Stimulated activated CD8-positive, alpha-beta memory T cell treated with anti-CD3 and anti-CD28 coated beads, Interleukin-15, amount 100 ng/mL, for 1 hour (primary cell): ENCODE data around the gene PACSIN2.

ENCODE experiments used
- DNase-seq: peaks from one replicate; pipeline ENCODE4 v3.0.0-alpha.2; 2020; ENCODE audit warnings: low read depth

The PACSIN2 gene

DNA sequence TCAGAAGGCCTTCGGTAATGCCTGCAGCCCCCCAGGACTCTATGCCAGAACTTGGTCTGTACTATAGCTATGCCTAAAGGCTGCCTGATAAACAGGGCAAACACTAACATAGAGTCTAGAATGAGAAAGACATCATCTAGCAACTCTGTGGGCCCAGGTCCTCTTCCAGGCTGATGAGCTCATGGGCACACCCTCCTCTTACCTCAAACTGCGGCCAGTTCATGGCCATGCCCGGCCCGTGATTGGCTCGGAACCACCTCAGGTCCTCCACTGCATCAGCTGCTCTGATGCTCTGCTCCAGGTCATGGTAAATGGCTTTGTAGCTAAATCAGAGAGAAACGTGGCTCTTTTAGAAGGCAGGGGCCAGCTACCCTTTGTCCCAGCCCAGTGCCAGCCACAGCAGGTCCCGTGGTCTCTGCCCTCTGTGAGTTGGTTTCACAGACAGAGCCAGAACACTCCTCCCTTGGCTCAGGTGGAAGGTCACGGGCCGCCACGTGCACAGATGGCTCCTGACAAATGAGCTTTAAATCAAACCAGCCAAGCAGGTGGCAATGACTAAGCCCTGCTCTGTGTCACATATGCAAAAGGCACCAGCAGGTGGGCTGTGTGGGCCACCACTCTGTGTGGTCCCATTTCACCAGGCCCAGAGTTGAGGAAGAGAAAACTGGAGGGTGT is 132.8 kb downstream of the PACSIN2 start:
- DNase-seq, result no peak

DNA sequence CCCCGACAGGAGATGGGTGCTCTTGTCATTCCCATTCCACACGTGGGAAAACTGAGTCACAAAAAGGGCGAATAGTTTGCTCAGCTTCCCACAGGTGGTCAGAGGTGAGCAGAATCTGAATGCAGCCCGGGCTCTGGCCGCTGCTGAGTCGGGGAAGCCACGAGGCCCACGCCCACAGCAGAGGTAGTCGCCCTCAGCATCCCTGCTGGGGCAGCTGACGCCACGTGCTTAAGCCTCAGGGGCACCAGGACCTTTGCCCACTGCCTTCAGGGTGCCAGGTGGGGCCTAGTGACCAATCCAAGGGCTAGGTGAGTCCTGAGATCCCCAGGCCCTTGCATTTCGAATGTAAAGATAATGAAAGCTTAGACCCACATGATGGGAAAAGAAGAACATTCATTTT is 133.7 kb downstream of the PACSIN2 start:
- no peak for DNase-seq

DNA sequence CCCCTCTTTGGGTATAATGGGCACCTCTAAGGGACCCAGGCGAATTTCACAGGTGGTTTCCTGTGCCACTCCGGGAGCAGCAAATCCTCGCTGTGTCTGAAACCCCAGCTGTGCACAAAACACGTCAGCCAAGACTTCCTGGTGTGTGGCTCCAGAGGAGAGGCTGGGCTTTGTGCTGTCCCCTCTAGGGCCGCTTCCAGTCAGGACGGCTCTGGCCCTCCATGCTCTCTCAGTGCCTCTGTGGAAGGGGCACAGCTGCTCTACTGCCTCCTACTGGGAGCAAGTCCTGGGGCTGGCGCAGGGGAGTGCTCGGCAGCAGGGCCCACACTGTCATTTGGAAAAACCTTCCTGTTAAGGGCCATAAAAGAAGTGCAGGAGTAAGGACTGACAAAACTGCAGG is 134.1 kb downstream of the PACSIN2 start:
- DNase-seq, result no peak

DNA sequence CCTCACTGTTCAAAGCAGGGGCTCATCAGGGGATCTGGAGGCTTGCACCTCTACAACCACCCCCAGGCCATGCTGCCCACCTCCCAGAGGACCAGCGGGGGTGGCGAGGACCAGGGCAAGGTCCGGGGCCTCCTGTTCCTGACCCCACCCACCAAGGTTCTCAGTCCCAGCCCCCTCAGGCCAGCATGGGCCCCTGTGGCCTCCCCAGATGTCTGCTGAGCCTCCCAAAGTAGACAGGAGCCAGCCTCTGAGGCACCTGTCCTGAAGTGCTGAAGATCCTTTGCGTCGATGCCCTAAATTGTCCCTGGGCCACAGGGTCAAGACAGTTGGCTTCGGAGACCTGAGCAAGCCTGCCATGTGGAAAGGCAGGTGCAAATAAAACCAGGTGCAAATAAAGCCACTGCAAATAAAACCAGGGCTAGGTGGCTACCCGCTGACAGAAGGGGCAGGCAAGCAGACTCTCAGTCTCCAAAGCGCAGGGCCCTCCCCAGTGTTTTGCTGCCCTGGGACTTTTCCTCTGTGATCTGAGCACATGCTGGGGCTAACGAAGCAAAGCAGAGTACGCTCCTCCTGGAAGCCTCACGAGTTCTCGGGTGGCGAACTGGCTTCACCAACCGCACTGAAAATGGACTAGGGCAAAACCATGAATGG is 135.5 kb downstream of the PACSIN2 start:
- DNase-seq, result no peak

DNA sequence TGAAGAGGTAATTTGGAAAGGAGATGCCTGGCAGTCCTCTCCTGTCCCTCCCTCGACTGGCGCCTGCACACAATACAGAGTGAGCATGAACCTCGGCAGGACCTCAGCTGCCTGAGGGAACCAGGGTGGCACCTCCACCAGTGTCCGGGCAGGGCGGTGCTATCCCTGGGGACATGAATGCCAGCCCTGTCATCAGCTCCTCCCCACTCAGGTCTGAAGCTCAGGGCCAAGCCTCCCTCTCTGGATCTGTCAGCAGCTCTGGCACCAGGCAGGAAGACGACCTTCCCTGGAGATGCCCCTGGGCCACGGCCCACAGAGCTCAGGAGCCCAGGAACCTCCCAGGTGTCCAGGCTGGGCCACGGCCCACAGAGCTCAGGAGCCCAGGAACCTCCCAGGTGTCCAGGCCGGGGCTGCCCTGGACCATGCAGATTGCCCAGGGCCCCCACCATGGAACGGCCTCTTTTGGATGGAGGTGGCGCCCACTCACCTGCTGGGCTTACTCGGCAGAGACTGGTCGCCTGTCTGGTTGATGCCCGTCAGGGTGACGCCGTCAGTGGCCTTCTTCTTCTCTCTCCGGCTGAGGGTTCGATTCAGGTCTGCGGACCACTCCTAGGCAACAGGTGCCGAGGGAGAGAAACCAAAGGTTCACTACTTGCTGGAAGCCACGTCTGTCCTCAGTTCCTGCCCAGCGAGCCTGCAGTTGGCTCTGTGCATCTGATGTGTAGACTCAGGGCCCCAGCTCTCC is 136.2 kb downstream of the PACSIN2 start:
- no peak for DNase-seq

DNA sequence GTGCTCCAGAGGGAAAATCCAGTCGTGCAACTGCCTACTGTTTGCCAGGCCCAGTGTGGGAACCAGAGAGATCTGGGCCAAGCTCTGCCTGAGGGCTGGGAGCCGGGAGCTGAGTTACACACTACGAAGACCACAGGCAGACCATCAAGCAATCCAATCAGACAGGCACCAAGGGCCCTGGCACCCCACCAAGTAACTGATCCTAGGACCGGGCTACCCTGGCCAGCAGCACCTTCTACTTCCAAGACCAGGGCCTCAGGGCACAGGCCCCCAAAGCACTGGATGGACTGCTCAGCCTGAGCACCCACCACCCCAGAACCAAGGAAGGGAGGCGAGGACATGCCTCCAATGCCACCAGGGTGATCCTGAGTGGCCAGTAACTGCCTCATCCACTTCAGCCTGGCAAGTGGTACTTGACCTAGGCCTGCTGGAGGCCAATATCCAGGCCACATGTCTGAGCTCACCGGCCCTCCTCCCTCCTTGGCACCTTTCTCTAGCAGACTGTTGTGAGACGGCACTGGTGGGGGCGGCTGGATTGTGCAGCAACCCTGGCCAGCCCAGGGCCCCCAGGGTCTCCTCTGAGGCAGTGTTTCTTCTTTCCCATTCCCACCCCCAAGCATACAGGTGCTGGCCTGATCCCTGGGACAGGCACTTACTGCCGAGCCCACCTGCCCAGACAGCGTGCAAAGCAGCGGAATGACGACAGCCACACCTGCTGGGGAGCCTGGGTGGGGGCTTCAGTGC is 137.2 kb downstream of the PACSIN2 start:
- no peak for DNase-seq

DNA sequence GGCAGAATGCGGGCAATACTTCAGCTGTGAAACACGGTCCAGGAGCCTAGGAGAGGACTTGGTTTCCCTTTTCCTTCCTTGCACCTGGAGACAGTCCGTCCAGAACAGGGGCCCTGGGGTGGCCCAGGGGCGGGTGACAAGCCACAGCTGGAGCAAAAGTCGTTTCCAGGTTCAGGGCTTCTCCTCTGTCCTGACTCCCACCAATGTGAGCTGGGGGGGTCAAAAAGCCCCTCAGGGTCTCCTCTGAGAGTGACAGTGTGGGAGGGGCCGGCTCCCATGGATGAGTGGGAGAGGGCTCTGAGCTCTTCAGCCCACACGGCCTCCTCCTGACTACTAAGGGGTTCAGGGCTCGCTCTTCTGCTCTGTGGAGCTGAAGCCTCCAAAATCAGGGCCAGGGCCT is 137.8 kb downstream of the PACSIN2 start:
- no peak for DNase-seq

DNA sequence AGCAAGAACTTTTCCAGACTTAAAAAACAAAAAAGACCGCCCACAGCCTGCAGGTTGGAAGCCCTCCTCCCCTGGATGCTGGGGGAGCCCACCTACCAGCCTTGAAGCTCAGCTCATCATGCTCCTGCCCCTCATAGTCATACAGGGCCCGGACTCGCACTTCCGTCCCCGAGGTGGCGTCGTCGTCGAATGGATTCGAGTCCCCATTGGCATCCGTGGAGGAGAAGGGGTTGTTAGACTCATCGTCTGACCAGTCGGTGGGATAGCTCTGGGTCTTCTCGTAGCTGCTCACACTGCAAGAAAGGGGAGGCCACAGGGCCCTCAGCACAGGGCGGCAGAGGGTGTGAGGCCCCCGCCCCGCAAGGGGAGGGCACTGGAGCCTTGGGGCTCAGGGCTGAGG is 138.9 kb downstream of the PACSIN2 start:
- no peak for DNase-seq

DNA sequence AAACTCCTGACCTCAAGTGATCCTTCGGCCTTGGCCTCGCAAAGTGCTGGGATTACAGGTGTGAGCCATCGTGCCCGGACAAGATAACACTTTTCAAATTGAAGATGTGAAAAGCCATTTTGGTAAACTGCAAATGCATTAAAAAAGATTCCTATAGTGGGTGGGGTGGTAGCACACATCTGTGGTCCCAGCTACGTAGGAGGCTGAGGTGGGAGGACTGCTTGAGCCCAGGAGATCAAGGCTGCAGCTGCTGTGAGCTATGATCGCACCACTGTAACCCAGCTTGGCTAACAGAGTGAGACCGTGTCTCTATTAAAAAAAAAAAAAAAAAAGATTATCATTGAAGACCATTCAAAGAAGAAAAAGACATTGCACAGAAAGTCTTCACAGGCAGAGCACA is 140.9 kb downstream of the PACSIN2 start:
- DNase-seq, result no peak

DNA sequence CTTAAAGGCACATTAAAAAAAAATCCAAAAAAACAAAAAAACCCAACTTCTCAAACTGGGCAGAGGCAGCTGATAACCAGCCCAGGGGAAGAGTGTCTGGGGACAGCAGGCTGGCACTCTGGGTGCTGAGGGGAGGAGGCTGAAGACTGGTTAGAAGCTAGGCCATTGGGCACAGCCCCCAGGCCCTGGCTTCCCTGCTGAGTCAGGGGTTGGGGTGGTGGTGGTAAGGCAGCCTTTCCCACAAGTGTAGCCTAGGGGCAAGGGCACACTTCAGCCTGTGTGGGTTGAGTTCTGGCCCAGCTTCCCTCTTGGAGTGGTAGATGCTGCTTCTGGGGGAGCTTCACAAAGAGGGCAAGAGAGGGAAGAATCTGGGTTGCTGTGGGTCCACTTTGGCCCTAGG is 141.6 kb downstream of the PACSIN2 start:
- no peak for DNase-seq

DNA sequence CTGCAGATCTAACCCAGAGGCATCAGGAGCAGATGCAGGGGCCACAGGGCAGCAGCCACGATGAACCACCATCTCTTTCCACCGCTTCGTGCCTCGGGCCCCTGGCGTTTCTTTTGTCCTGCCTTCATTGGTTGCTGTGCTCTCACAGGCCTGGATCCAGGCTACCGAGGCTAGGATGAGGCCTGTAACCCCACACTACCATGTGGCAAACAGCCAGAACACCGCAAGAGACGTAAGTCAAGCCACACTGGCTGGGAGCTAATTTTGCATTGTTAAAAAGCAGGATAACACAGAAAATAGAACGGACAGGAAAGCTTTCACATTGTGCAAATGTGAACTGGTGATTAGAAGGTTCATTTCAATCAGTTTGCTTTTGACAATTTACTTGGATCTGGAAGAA is 142.1 kb downstream of the PACSIN2 start:
- no peak for DNase-seq

DNA sequence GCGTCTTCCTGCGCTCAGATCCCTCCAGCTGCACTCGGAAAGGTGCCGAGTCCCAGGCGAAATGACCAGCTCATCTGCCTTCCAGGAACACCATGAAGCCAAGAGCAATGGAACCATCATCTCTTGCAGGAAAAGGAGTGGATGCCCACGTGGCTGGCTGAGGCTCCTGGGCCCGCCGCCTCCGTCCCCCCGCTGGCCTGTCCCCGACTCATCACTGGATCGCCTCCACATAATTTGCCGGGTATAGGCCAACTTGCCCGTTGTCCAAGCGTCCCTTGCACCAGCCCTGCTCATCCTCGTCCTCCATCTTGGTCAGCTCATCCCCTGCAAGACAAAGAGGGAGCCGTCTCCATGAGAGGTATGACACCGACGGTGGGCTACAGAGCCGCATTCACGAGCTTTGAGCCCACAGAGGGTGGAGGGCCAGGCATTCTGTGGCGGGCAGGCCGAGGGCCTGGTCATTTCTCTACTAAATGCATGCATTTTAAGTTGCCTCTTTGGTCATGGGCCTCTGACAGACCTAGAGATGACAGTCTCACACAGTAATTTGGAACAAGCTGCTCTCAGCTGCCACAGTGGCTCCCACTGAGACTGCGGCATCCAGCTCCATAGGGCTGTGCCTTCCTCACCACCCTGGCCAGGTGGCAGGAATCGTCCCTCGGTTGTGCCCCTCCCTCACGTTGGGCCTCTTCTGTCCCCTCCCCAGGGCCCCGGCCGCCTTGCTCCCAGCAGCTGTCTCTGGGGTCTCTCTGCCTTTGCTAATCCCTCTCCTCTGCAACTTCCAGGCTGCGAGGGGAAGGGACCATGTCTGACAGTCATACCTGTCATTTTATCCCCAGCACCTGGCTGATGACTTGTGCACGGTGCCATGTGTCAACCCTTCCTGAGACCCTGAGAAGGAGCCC is 143.6 kb downstream of the PACSIN2 start:
- DNase-seq, result no peak

DNA sequence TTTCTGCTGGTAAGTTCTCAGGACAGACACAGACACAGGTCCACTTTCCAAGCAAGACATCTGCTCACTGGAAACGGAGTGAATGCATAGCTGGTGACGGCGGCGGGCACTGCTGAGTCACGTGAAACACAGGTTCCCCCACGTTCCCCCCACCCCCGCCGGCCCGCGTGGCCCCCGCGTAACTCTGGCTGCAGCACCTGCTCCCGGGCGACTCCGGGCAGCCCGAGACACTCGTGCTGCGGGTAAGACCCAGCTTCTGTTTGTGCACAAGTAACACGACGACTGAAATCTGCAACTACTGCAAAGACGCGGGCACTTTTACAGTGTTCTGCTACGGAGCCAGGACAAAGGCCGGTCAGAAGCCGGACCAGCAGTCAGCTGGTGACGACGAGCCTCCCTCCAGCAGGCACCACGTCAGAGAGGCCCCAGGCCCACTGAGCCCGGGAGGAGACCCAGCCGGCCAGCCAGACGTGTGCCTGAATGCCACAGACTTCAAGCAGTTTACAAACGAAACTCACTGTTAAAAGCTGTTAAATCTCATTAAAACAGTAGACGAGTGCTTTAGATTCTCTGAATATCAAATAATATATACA is 145.0 kb downstream of the PACSIN2 start:
- no peak for DNase-seq

DNA sequence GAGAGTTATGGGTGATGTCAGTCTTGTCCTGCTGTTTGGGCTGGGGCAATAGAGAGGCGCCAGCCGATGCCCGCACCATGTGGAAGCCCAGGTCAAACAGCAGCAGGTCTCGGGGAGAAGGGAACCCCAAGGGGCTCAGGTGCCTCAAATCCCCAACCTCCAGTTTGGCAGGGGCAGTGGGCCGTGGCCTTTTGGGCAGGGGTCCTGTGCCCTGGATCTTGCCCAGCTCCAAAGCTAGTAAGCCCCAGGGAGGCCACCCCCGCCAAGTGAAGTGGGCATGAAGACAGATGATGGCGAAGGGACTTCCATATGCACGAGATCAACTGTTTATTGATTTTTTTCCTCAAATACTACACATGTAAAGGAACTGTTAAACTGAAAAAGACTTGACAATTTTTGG is 145.5 kb downstream of the PACSIN2 start:
- no peak for DNase-seq

DNA sequence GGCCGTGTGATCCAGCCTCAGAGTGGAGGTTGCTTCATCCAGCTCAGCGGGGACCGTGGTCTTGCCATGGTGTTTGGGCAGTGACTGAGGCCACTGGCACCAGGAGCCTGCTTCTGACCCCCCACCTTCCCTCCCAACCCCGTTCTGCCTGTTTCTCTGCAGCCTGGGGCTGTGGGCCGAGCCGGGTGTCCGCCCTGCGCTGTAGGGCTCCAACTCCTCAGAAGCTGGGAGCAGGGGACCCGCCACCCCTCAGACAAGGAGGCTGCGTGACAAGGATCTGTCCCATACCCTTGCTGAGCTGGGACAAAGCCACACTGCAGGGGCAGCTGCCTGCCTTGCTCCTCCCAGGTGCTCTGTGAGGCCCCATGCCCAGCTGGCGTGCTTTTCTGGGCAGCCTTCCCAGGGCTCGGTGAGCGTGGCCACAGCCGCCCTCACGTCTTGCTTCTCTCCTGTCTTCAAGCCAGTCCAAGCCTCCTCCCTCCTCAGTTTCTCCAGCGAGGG is 146.1 kb downstream of the PACSIN2 start:
- DNase-seq, result no peak

DNA sequence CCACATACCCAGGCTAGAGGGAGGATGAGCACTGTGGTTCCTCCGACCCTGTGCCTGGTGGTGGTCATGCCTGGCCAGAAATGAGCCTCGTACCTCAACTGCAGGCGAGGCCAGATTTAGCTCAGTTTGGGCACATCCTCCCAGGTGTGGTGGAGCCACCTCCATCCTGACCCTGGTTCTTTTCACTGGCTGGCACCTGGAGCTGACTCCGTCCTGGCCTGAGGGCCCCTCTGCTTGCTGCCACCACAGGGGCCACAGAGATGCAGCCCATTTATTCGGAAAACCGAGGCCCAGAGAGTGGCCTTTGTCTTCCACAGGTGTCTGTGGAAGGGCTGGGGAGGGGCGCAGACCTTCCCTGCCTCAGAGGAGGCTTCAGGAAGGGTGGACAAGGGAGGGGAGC is 148.8 kb downstream of the PACSIN2 start:
- DNase-seq, result no peak

DNA sequence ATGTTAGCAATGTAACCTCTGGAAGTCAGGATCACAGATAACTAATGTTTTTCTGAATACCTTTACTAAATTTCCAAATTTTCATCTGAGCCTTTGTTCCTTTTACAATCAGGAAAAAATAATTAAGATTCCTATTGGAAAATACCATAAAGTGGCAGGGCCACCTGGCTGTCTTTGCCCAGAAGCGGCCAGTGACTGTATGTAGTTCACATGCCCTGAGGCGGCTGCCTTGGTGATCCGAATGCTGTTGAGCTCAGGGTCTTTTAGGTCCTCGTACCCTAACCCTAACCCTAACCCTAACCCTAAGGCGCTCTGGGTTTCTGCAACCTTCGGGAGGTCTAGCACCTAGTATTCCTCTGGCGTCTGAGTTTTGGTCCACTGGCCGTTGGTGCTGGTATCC is 149.4 kb downstream of the PACSIN2 start:
- no peak for DNase-seq

DNA sequence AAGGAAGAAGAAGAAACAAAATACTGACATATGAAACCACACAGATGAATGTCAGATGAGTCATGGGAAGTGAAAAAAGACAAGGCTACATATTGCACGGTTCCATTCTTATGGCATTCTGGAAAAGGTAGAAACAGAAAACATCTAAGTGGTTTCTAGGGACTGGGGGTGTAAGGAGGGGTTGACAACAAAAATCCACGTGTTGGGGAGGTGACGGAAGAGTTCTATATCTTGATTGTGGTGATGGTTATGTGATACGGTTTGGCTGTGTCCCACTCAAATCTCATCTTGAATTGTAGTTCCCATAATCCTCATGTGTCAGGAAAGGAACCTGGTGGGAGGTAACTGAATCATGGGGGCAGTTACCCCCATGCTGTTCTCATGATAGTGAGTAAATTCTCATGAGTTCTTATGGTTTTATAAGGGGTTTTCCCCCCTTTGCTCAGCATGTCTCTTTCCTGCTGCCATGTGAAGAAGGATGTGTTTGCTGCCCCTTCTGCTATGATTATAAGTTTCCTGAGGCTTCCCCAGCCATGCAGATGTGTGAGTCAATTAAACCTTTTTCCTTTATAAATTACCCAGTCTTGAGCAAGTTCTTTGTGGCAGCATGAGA is 151.5 kb downstream of the PACSIN2 start:
- DNase-seq, result no peak

DNA sequence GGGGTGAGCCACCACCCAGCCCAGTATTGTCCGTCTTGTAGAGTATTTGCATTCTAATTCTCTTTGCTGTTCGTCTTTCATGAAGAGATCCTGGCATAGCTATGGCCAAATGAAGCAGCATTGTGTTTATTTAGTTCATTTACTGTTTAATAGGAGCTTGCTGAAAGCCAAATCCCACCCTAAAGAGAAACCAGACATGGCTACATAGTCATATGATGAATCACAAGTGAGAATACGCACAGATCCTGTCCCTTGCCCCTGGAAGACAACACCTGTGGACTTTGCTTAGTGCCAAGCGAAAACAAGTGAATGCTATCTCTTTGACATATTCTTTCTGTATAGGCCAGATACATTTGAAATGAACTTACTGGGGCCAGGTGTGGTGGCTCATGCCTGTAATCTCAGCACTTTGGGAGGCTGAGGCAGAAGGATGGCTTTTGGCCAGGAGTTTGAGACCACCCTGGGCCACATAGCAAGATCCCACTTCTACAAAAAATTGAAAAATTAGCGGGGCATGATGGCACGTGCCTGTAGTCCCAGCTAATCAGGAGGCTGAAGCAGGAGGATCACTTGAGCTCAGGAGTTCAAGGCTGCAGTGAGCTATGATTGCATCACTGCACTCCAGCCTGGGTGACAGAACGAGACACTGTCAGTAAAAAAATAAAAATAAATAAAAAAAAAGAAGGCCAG is 152.8 kb downstream of the PACSIN2 start:
- no peak for DNase-seq

DNA sequence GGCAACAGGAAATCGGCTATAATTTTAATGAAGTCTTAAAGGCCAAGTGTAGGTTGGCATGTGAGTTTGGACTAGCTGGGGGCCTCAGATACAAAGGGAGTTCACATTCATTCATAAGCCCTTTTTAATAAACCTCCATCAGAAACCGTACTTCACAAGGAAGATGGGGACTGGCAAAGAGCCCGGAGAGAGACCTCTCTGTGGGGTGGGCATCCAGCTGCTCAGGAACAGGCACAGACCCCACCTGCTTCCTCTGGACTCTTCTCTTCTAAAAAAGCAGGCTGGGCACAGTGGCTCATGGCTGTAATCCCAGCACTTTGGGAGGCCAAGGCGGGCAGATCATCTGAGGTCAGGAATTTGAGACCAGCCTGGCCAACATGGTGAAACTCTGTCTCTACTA is 154.0 kb downstream of the PACSIN2 start:
- DNase-seq, result no peak
